Mesothelial cell of epicardium (in vitro differentiated cells): ENCODE measurements around the gene TNS1. TPM values are rescaled to one million over a fixed set of nuclear protein-coding genes. Genes with fewer than 3 reads are reported as not detected.

Experiments used
- DNase-seq, 2 experiments: peaks; one replicate each; pipeline ENCODE4 v3.0.0; 2021; ENCODE audit warnings: low spot score in 2 of 2; ENCODE audit not compliant: unreplicated experiment in 2 of 2
- H3K27ac Mint-ChIP-seq: 2 replicates; pipeline ENCODE4 v1.8.0; 2021; ENCODE audit warnings: mixed read lengths
- H3K27me3 Mint-ChIP-seq: 2 replicates; pipeline ENCODE4 v1.8.0; 2021; ENCODE audit warnings: low read depth, mixed read lengths
- H3K36me3 Mint-ChIP-seq: 2 replicates; pipeline ENCODE4 v1.8.0; 2021; ENCODE audit warnings: mixed read lengths
- H3K4me1 Mint-ChIP-seq: 2 replicates; pipeline ENCODE4 v1.8.0; 2021; ENCODE audit warnings: mixed read lengths
- H3K4me3 Mint-ChIP-seq: 2 replicates; pipeline ENCODE4 v1.8.0; 2021; ENCODE audit warnings: mild to moderate bottlenecking, moderate library complexity, mixed read lengths
- H3K9me3 Mint-ChIP-seq: 2 replicates; pipeline ENCODE4 v1.8.0; 2021; ENCODE audit warnings: mixed read lengths
- total RNA-seq: library from RNA; stranded (reverse); gene quantifications from 3 replicates; pipeline ENCODE4 v1.2.1, GENCODE V29; 2021
- TF ChIP-seq, protein P1 (sequence below): fragments of 200-600 bp; sonication (generic); IDR thresholded peaks from one replicate; pipeline ENCODE4 v1.5.0; 2021; ENCODE audit warnings: antibody characterized with exemption; ENCODE audit not compliant: unreplicated experiment

TNS1 gene
- total RNA-seq, 1 donor from 2014 or later: 130 TPM

GRCh38 chr2:217856159-217856558 lies 146.6 kb downstream of the TNS1 start:
- H3K4me1 Mint-ChIP-seq: peaks cover 31% of the 10 kb centered on the region
- H3K9me3 Mint-ChIP-seq: no peaks in the 10 kb centered on the region
- H3K36me3 Mint-ChIP-seq: peaks cover 9% of the 10 kb centered on the region
- H3K27ac Mint-ChIP-seq: no peak overlapping the region
- TF ChIP-seq, protein P1, sequence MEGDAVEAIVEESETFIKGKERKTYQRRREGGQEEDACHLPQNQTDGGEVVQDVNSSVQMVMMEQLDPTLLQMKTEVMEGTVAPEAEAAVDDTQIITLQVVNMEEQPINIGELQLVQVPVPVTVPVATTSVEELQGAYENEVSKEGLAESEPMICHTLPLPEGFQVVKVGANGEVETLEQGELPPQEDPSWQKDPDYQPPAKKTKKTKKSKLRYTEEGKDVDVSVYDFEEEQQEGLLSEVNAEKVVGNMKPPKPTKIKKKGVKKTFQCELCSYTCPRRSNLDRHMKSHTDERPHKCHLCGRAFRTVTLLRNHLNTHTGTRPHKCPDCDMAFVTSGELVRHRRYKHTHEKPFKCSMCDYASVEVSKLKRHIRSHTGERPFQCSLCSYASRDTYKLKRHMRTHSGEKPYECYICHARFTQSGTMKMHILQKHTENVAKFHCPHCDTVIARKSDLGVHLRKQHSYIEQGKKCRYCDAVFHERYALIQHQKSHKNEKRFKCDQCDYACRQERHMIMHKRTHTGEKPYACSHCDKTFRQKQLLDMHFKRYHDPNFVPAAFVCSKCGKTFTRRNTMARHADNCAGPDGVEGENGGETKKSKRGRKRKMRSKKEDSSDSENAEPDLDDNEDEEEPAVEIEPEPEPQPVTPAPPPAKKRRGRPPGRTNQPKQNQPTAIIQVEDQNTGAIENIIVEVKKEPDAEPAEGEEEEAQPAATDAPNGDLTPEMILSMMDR: no peak
- no peak for DNase-seq
- no peaks in the 10 kb centered on the region for H3K27me3 Mint-ChIP-seq
- no peak overlapping the region for H3K4me3 Mint-ChIP-seq

DNA sequence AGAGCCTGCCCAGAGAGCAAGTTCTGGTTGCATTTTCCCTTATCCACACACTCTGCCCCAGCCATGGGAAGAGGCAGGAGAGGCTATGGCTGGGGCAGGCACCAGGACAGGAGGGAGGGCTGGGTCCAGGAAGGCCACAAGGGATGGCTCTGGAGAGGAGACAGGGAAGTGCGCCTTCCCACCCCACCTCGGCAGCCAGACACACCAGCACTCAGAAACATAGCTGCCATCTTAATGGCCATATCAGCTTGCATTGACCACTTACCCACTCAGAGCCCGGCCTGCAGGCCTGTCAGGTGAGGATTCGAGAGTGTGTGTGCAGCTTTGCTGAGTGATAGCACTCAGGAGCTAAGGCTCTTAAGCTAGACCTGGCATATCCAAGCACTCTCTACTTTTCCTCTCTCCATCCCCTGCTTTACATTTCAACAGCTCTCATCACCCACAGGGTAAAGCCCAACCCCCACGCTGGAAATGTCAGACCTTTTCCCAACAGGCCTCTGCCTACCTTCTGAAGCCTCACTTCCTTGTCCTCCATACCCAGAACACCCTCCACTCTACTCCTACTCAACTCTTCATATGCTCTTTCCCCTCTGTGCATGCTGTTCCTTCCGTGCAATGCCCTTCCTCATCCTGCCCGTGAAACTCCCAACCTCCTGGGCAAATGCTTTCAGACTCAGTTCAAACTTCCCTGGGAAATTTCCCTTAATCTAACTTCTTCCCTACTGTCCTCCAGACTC lies 147.9 kb downstream of the TNS1 start:
- no peaks in the 10 kb centered on the region for H3K9me3 Mint-ChIP-seq
- TF ChIP-seq, protein P1: no peak
- no peak for DNase-seq
- no peak overlapping the region for H3K27ac Mint-ChIP-seq
- no peaks in the 10 kb centered on the region for H3K27me3 Mint-ChIP-seq
- H3K4me1 Mint-ChIP-seq: peaks cover 43% of the 10 kb centered on the region
- H3K36me3 Mint-ChIP-seq: peaks cover 9% of the 10 kb centered on the region
- H3K4me3 Mint-ChIP-seq: no peak overlapping the region

- Mint-ChIP-seq H3K4me1 (peaks cover 39% of the 10 kb centered on the region), H3K27me3 (no peaks in the 10 kb centered on the region), H3K4me3 (no peak overlapping the region), H3K27ac (peak overlapping the region; percentile 66), H3K36me3 (peaks cover 9% of the 10 kb centered on the region), H3K9me3 (no peaks in the 10 kb centered on the region)
- TF ChIP-seq, protein P1: no peak
- no peak for DNase-seq
These were observed 148.8 kb downstream of the TNS1 start for GRCh38 chr2:217853961-217854360.

GRCh38 chr2:217853301-217853881 lies 149.4 kb downstream of the TNS1 start:
- Mint-ChIP-seq H3K36me3 (peaks cover 14% of the 10 kb centered on the region), H3K4me1 (peaks cover 35% of the 10 kb centered on the region), H3K27ac (peak overlapping the region; percentile 66), H3K27me3 (no peaks in the 10 kb centered on the region), H3K9me3 (no peaks in the 10 kb centered on the region), H3K4me3 (no peak overlapping the region)
- no peak for DNase-seq
- TF ChIP-seq, protein P1: no peak

- H3K27me3 Mint-ChIP-seq: no peaks in the 10 kb centered on the region
- no peaks in the 10 kb centered on the region for H3K9me3 Mint-ChIP-seq
- no peak overlapping the region for H3K27ac Mint-ChIP-seq
- peaks cover 18% of the 10 kb centered on the region for H3K36me3 Mint-ChIP-seq
- TF ChIP-seq, protein P1: no peak
- H3K4me1 Mint-ChIP-seq: peaks cover 28% of the 10 kb centered on the region
- no peak for DNase-seq
- no peak overlapping the region for H3K4me3 Mint-ChIP-seq
These were observed 150.1 kb downstream of the TNS1 start for GRCh38 chr2:217852555-217853211.
